NCI-H2171 treated with DMSO at 0.1 percent for 48 hours (cell line): ENCODE data around the gene RIBC2.
A peak's percentile ranks its signal among the peaks of the same experiment; 100 is the strongest.

Experiments
- DNase-seq: peaks from one replicate; lab custom pipeline; 2025; lab: John Stamatoyannopoulos, UW

RIBC2 gene

GRCh38 chr22:45473626-45474237 lies 60.2 kb downstream of the RIBC2 start:
- DNase-seq = peak; percentile 35

GRCh38 chr22:45475063-45475747 lies 61.7 kb downstream of the RIBC2 start:
- DNase-seq = peak; percentile 98

- no peak for DNase-seq
These were observed 62.5 kb downstream of the RIBC2 start for GRCh38 chr22:45475851-45476514.

- DNase-seq = no peak
These were observed 63.3 kb downstream of the RIBC2 start for GRCh38 chr22:45476814-45477213.

- DNase-seq = no peak
These were observed 64.0 kb downstream of the RIBC2 start for GRCh38 chr22:45477366-45478107.

GRCh38 chr22:45478108-45478771 lies 64.7 kb downstream of the RIBC2 start:
- DNase-seq = no peak

GRCh38 chr22:45480717-45481116 lies 67.2 kb downstream of the RIBC2 start:
- DNase-seq = no peak

- peak; percentile 60 for DNase-seq
These were observed 68.2 kb downstream of the RIBC2 start for GRCh38 chr22:45481661-45482060.
